ENCODE measurements around the gene AKAP11.
A peak's percentile ranks its signal among the peaks of the same experiment; 100 is the strongest.

AKAP11 gene

GRCh38 chr13:42259515-42259914 is 12.4 kb upstream of the AKAP11 start:
- TF ChIP-seq CTCF (IDR thresholded peaks at IDR 0.05; ENCODE audit: control insufficient read depth, insufficient read depth, low read depth, low read length, missing control alignments), result no peak
- H3K4me3 ChIP-seq (ENCODE audit: control insufficient read depth, low read depth, low read length), result no peak overlapping the region

GRCh38 chr13:42260903-42261654 is 10.9 kb upstream of the AKAP11 start:
- no peak for DNase-seq (ENCODE audit: low read depth)
- TF ChIP-seq CTCF (IDR thresholded peaks at IDR 0.05; ENCODE audit: control insufficient read depth, insufficient read depth, low read depth, low read length, missing control alignments), result no peak
- H3K4me3 ChIP-seq (ENCODE audit: control insufficient read depth, low read depth, low read length), result no peak overlapping the region

More at GRCh38 chr13:42259515-42259914, 12.4 kb upstream of the AKAP11 start:
- DNase-seq (ENCODE audit: low read depth), result no peak

GRCh38 chr13:42266473-42266872 is 5.5 kb upstream of the AKAP11 start:
- no peak for DNase-seq (ENCODE audit: low read depth)
- TF ChIP-seq CTCF (IDR thresholded peaks at IDR 0.05; ENCODE audit: control insufficient read depth, insufficient read depth, low read depth, low read length, missing control alignments), result no peak
- H3K4me3 ChIP-seq (ENCODE audit: control insufficient read depth, low read depth, low read length), result no peak overlapping the region

GRCh38 chr13:42270160-42270856 is 1.6 kb upstream of the AKAP11 start:
- no peak for DNase-seq (ENCODE audit: low read depth)
- no peak overlapping the region for H3K4me3 ChIP-seq (ENCODE audit: control insufficient read depth, low read depth, low read length)
- no peak for TF ChIP-seq CTCF (IDR thresholded peaks at IDR 0.05; ENCODE audit: control insufficient read depth, insufficient read depth, low read depth, low read length, missing control alignments)

GRCh38 chr13:42270857-42271215 is 1.1 kb upstream of the AKAP11 start:
- no peak for DNase-seq (ENCODE audit: low read depth)
- peak overlapping the region; percentile 94; the same call in 1 of the 2 replicates for H3K4me3 ChIP-seq (ENCODE audit: control insufficient read depth, low read depth, low read length)
- no peak for TF ChIP-seq CTCF (IDR thresholded peaks at IDR 0.05; ENCODE audit: control insufficient read depth, insufficient read depth, low read depth, low read length, missing control alignments)

GRCh38 chr13:42271337-42272114 is 426 bp upstream of the AKAP11 start:
- H3K4me3 ChIP-seq (ENCODE audit: control insufficient read depth, low read depth, low read length), result peak overlapping the region; percentile 94
- no peak for TF ChIP-seq CTCF (IDR thresholded peaks at IDR 0.05; ENCODE audit: control insufficient read depth, insufficient read depth, low read depth, low read length, missing control alignments)
- DNase-seq (ENCODE audit: low read depth), result peak; percentile 93

Measured in AG09309 (cell line).